Endothelial cell of umbilical vein (primary cell): ENCODE data around the gene CALD1. TPM values are rescaled to one million over a fixed set of nuclear protein-coding genes. Genes with fewer than 3 reads are reported as not detected.

Experiments
- BruUV-seq: library from RNA; stranded (reverse); fragments of 400-500 nt; replicated peaks from 2 replicates; lab custom pipeline; 2021; lab: Mats Ljungman, UMichigan
- CTCF ChIA-PET: fragments of 300-600, 350-600 bp; sonication (Branson Sonifier 250); formaldehyde crosslinking; loops from one replicate; lab custom pipeline; 2021; ENCODE audit warnings: antibody characterized with exemption, inconsistent platforms; lab: Charles Lee
- POLR2A ChIA-PET: fragments of 300-600, 350-600 bp; sonication (Branson Sonifier 250); formaldehyde crosslinking; loops from one replicate; lab custom pipeline; 2021; ENCODE audit warnings: antibody characterized with exemption, inconsistent platforms; lab: Charles Lee
- DNase-seq: peaks from one replicate; pipeline ENCODE4 v3.0.0-alpha.2; 2011; ENCODE audit warnings: low read depth, low spot score
- FAIRE-seq: peaks from 2 replicates; lab custom pipeline; 2011; peaks lifted over from hg19 to GRCh38; lab: Jason Lieb, UNC
- H2AFZ ChIP-seq: 2 replicates; pipeline ENCODE4 v1.6.0; 2012; ENCODE audit warnings: low read depth, low read length, control low read depth, inconsistent platforms
- H3K27ac ChIP-seq: 2 replicates; pipeline ENCODE4 v1.5.1; 2011; ENCODE audit warnings: low read depth, mild to moderate bottlenecking, control low read depth, low read length, moderate library complexity; ENCODE audit not compliant: insufficient read depth
- H3K27me3 ChIP-seq, 2 experiments: 2 replicates each; pipeline versions ENCODE4 v1.6.0 to v1.6.1; 2011; ENCODE audit warnings: low read length in 2 of 2, mixed read lengths in 1 of 2; ENCODE audit not compliant: control insufficient read depth in 2 of 2, insufficient read depth in 2 of 2
- H3K36me3 ChIP-seq, 2 experiments: 2 replicates in 1 of 2; 3 replicates in 1 of 2; pipeline ENCODE4 v1.5.1; 2011; ENCODE audit warnings: low read length in 2 of 2, mild to moderate bottlenecking in 1 of 2, moderate library complexity in 1 of 2; ENCODE audit not compliant: control insufficient read depth in 2 of 2, insufficient read depth in 2 of 2; ENCODE audit errors: extremely low read depth in 1 of 2
- H3K4me1 ChIP-seq: 3 replicates; pipeline ENCODE4 v1.5.1; 2011; ENCODE audit warnings: mild to moderate bottlenecking, low read length; ENCODE audit not compliant: control insufficient read depth, insufficient read depth; ENCODE audit errors: extremely low read depth
- H3K4me2 ChIP-seq: 2 replicates; pipeline ENCODE4 v1.6.1; 2011; ENCODE audit warnings: low read length, control low read depth, mixed read lengths; ENCODE audit not compliant: insufficient read depth
- H3K4me3 ChIP-seq, 3 experiments: fragments of 200-600 bp in 1 of 3; sonication (generic), shearing (Covaris generic) in 1 of 3; replicated peaks in 1 of 3; 2 replicates each; pipeline ENCODE4 v1.5.1; 2011 to 2016; ENCODE audit warnings: control low read depth in 3 of 3, low read length in 3 of 3, mild to moderate bottlenecking in 2 of 3, inconsistent platforms in 1 of 3, low read depth in 1 of 3, moderate library complexity in 1 of 3; ENCODE audit not compliant: insufficient read depth in 1 of 3
- H3K79me2 ChIP-seq: 2 replicates; pipeline ENCODE4 v1.6.0; 2012; ENCODE audit warnings: low read length, inconsistent platforms; ENCODE audit not compliant: control insufficient read depth, insufficient read depth
- H3K9ac ChIP-seq: replicated peaks from 2 replicates; pipeline ENCODE3; 2011; ENCODE audit warnings: low read length, control low read depth; ENCODE audit not compliant: insufficient read depth; ENCODE audit errors: extremely low read depth
- H3K9me1 ChIP-seq: replicated peaks from 3 replicates; pipeline ENCODE4 v1.6.0; 2011; ENCODE audit warnings: mild to moderate bottlenecking, low read length; ENCODE audit not compliant: control insufficient read depth, insufficient read depth; ENCODE audit errors: extremely low read depth
- H3K9me3 ChIP-seq: replicated peaks from 2 replicates; pipeline ENCODE4 v1.5.1; 2012; ENCODE audit warnings: low read length, inconsistent platforms; ENCODE audit not compliant: control insufficient read depth, insufficient read depth
- H4K20me1 ChIP-seq: replicated peaks from 2 replicates; pipeline ENCODE3; 2011; ENCODE audit warnings: mild to moderate bottlenecking, low read length; ENCODE audit not compliant: control insufficient read depth, insufficient read depth; ENCODE audit errors: extremely low read depth
- EZH2 ChIP-seq: IDR thresholded peaks from 2 replicates; pipeline ENCODE4 v1.6.1; 2012; ENCODE audit warnings: borderline replicate concordance, low read depth, mild to moderate bottlenecking, moderate library complexity, low read length, inconsistent platforms; ENCODE audit not compliant: severe bottlenecking
- FOS ChIP-seq: IDR thresholded peaks from 2 replicates; pipeline ENCODE4 v1.6.1; 2011; ENCODE audit warnings: mild to moderate bottlenecking, low read length, moderate library complexity, borderline replicate concordance; ENCODE audit not compliant: insufficient read depth
- GATA2 ChIP-seq: IDR thresholded peaks from 2 replicates; pipeline ENCODE4 v1.7.0; 2011; ENCODE audit warnings: low read depth, mild to moderate bottlenecking, moderate library complexity, mixed read lengths, low read length; ENCODE audit not compliant: insufficient read length, insufficient read depth
- JUN ChIP-seq: IDR thresholded peaks from 2 replicates; pipeline ENCODE4 v1.6.1; 2011; ENCODE audit warnings: borderline replicate concordance, low read depth; ENCODE audit not compliant: insufficient read length, insufficient read depth
- MYC ChIP-seq: IDR thresholded peaks from one replicate; pipeline ENCODE4 v1.6.1; 2011; ENCODE audit warnings: mild to moderate bottlenecking, low read depth, low read length
- POLR2A ChIP-seq: IDR thresholded peaks from 2 replicates; pipeline ENCODE4 v1.6.1; 2012; ENCODE audit warnings: low read depth, mild to moderate bottlenecking, control low read depth, low read length
- POLR2AphosphoS5 ChIP-seq: IDR thresholded peaks from 2 replicates; pipeline ENCODE4 v1.6.1; 2012; ENCODE audit warnings: low read depth, mild to moderate bottlenecking, control low read depth, low read length, moderate library complexity; ENCODE audit not compliant: insufficient read depth
- dilution Hi-C: fragments of 300-500 bp; cut with MboI; formaldehyde crosslinking; loops from one replicate; pipeline ENCODE4 v1.15.0; 2019; ENCODE audit warnings: low sequenced_read_pairs; ENCODE audit not compliant: extremely low pct_ligation_motif_present
- intact Hi-C: fragments of 100-400 bp; cut with micrococcal nuclease; formaldehyde crosslinking; loops from one replicate; pipeline ENCODE4 v1.10.0; 2022
- polyA plus RNA-seq, 4 experiments: library from polyadenylated mRNA; depleted of rRNA in 3 of 4; stranded (reverse) in 3 of 4; unstranded in 1 of 4; fragments of >200 nt; gene quantifications; 2 replicates each; pipeline versions ENCODE4 v1.2.1 to v1.2.3, GENCODE V29; 2011 to 2012; ENCODE audit warnings: missing spikeins in 1 of 4
- total RNA-seq: library from RNA; stranded (reverse); gene quantifications from 2 replicates; pipeline ENCODE4 v1.2.3, GENCODE V29; 2021
- TF ChIP-seq, protein P1 (sequence below), 2 donors: IDR thresholded peaks; 1 replicate in 1 of 2; 2 replicates in 1 of 2; pipeline ENCODE4 v1.5.1; 2011; ENCODE audit warnings: low read length in 2 of 2, mild to moderate bottlenecking in 2 of 2, moderate library complexity in 2 of 2, control low read depth in 1 of 2, inconsistent platforms in 1 of 2, low read depth in 1 of 2; ENCODE audit not compliant: insufficient read depth in 1 of 2; ENCODE audit errors: extremely low read depth in 1 of 2
- TF ChIP-seq, protein P2 (sequence below): IDR thresholded peaks from 2 replicates; pipeline ENCODE4 v1.6.1; 2011; ENCODE audit not compliant: insufficient read depth, insufficient read length

Gene CALD1
- total and polyA plus RNA-seq, 2 donors (not counting 3 experiments of a cell fraction or from before 2014, with no cell fraction given): 136 to 307 TPM

DNA sequence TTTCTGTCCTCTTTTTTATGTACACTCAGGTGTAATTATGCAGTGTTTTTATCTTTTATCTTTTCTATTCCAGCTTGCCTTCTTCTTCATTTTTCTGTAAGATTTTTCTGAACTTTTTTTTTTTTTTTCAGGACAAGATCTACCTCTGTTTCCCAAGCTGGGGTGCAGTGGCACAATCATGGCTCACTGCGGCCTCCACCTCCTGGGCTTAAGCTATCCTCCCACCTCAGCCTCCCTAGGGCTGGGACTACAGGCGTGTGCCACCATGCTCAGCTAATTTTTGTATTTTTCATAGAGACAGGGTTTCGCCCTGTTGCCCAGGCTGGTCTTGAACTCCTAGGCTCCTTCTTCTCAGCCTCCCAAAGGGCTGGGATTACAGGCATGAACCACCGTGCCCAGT is 6.3 kb upstream of the CALD1 start:
- H3K36me3 ChIP-seq: no peaks in the 10 kb centered on the region
- FAIRE-seq (no peak), DNase-seq (no peak)
- H3K4me2 ChIP-seq: no peak overlapping the region
- H3K9me1 ChIP-seq: no peaks in the 10 kb centered on the region
- intact Hi-C loops: no loop called here
- H2AFZ ChIP-seq: no peak overlapping the region
- no peaks in the 10 kb centered on the region for H3K9me3 ChIP-seq
- H3K4me3 ChIP-seq: no peak overlapping the region
- BruUV-seq: no TSS peak
- H4K20me1 ChIP-seq: no peaks in the 10 kb centered on the region
- no peak overlapping the region for H3K27ac ChIP-seq
- dilution Hi-C loops: no loop called here
- ChIA-PET CTCF (interaction anchor here (1.6 kb wide), 1 partner anchor 12 kb away, joined by 3 read pairs; no protein-coding TSS in a partner anchor), POLR2A (no interaction called here)
- H3K9ac ChIP-seq: no peak overlapping the region
- no peak for TF ChIP-seq POLR2A
- TF ChIP-seq EZH2: no peak
- no peak for TF ChIP-seq MYC
- TF ChIP-seq JUN: no peak
- TF ChIP-seq FOS: no peak
- TF ChIP-seq POLR2AphosphoS5: no peak
- no peak for TF ChIP-seq GATA2
- TF ChIP-seq, protein P1, sequence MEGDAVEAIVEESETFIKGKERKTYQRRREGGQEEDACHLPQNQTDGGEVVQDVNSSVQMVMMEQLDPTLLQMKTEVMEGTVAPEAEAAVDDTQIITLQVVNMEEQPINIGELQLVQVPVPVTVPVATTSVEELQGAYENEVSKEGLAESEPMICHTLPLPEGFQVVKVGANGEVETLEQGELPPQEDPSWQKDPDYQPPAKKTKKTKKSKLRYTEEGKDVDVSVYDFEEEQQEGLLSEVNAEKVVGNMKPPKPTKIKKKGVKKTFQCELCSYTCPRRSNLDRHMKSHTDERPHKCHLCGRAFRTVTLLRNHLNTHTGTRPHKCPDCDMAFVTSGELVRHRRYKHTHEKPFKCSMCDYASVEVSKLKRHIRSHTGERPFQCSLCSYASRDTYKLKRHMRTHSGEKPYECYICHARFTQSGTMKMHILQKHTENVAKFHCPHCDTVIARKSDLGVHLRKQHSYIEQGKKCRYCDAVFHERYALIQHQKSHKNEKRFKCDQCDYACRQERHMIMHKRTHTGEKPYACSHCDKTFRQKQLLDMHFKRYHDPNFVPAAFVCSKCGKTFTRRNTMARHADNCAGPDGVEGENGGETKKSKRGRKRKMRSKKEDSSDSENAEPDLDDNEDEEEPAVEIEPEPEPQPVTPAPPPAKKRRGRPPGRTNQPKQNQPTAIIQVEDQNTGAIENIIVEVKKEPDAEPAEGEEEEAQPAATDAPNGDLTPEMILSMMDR (IDR thresholded peaks at IDR 0.05; ENCODE audit: extremely low read depth in 1 of 2, insufficient read depth in 1 of 2, low read depth in 1 of 2, low read length in 2 of 2): no peak
- TF ChIP-seq, protein P2, sequence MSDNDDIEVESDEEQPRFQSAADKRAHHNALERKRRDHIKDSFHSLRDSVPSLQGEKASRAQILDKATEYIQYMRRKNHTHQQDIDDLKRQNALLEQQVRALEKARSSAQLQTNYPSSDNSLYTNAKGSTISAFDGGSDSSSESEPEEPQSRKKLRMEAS: no peak
- peaks cover 15% of the 10 kb centered on the region for H3K4me1 ChIP-seq
- H3K27me3 ChIP-seq: no peaks in the 10 kb centered on the region
- H3K79me2 ChIP-seq: no peaks in the 10 kb centered on the region
